ENCODE measurements around the gene GNB2.

GRCh38 chr7:100684534-100685042 lies 11.0 kb downstream of the GNB2 start:
- TF ChIP-seq CTCF (conservative IDR thresholded peaks at IDR 0.05 in 1 of 2, IDR thresholded peaks at IDR 0.05 in 1 of 2; ENCODE audit: extremely low read depth in 1 of 2, insufficient read depth in 1 of 2, low read depth in 1 of 2, low read length in 2 of 2) (no peak), EZH2 (IDR thresholded peaks at IDR 0.05; ENCODE audit: borderline replicate concordance, low read length) (no peak)

Data from mammary epithelial cell (primary cell).